GM18909 (cell line): ENCODE measurements around the gene ENTPD6.
A peak's percentile ranks its signal among the peaks of the same experiment; 100 is the strongest.

Experiments
- ATAC-seq: cut with Tn5 transposase; IDR thresholded peaks from one replicate; pipeline ENCODE4 v1.9.1; 2021; ENCODE audit warnings: mild to moderate bottlenecking; ENCODE audit not compliant: unreplicated experiment, poor library complexity

Gene ENTPD6

DNA sequence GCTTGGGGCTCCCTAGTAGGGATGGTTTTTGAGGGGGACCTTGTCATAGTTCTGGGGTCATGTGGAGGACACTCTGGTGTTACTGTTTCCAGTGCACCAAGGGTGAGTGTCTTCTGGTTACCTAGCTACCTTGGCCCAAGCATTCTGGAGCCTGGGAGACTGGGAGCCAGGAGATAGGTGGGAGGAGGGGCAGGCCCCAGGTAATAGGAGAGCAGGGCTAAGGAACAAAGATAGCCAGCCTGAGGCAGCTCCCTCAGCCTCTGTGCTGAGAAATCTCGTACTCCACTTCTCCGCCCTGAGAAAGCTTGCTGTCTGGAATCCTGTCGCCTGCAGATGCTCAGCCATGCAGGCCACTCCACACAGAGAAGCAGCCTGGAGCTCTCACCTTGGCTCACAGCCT lies 8.3 kb upstream of the ENTPD6 start:
- no peak for ATAC-seq

GRCh38 chr20:25187635-25188034 lies 7.9 kb upstream of the ENTPD6 start:
- ATAC-seq: no peak

DNA sequence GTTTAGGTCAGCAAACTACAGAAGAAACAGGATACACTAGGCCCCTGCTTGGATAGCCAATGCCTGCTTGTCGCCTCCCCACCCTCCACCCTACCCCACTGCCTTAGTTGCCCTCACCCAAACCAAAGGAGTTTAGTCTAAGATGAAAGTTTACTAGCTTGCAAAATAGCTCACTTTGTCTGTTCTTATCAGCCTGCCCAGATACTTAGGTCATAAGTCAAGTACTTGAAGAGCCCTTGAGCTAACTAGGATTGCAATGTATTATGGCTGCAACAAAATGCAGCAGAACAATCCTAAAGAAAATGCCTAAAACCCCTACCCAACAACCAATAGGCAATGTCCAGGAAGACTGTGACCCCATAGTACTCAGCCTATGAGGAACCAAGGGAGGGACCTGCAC lies 7.3 kb upstream of the ENTPD6 start:
- no peak for ATAC-seq

DNA sequence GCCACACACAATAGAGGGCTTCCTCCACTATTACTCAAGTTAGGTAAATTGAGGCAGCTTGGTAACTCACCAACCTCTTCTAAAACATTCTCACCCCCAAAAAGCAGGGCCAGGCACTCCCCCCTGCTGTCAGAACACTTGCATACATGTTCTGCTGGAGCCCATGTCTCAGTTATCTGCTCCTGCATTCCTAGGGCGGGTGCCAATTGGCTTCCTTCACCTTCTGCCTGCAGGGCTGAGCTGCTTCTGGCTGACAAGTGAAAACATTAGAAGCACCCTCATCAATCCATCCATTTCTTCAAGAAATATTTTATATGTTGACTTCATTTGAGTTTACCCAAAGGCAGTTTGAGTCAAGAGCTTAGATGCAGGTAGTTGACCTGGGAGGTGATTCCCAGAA lies 4.5 kb upstream of the ENTPD6 start:
- no peak for ATAC-seq

GRCh38 chr20:25191689-25192088 lies 3.8 kb upstream of the ENTPD6 start:
- ATAC-seq: no peak

- no peak for ATAC-seq
These were observed 1.7 kb upstream of the ENTPD6 start for GRCh38 chr20:25193843-25194242.

GRCh38 chr20:25194333-25194972 lies 1.1 kb upstream of the ENTPD6 start:
- no peak for ATAC-seq

DNA sequence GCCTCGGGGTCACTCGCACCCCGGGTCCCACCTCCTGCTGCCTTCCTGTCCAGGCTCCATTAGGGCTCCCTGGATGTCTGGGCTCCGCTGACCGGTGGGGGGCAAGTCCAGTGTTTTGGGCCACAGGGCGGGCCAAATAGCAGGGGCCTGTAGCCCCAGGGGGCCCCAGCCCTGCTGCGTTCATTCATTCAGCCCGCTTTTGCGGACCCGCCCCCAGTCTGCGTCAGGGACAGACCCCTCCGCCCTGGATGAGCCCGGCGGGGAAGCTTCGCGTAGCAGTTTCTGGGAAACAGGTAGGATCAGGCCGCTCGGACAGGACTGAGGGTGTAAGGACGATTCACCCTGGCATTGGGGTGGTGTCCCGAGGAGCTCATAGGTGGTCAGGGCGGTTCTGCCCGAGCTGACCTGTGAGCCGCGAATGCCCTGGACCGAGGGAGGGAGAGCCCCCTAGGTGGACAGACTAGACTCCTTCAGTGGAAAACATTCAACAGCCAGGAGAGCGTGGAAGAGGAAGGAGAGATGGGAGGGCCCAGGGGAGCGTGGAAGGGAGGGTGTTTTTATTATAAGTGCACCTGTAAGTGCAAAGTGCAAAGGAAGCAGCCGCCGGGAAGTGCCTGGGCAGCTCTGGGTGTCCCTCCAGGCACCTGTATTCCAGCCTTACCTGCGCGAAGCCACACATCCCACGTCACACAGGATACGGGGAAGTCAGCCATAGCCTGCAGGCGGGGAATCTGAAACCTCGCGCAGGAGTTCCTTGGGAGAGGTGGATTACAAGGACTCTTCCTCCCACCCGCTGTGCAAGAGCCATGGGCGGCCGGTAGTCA lies 662 bp downstream of the ENTPD6 start:
- peak; percentile 2 for ATAC-seq

DNA sequence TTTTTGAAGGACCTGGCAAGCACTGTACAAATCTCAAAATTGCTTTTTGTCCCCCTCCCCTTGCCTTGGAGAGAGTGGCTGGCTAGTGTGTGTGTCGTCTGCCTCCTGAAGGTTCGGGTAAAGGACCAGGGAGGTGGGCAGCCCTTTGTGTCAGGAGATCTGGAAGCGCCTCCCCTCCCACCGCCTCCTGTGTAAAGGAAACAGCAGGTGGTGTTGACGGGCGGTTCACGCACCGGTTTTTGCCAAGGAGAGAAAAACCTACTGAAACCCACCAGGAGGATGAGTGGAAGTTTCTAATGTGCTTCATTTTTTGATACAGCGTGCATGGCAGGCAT lies 1.2 kb downstream of the ENTPD6 start:
- ATAC-seq: no peak

DNA sequence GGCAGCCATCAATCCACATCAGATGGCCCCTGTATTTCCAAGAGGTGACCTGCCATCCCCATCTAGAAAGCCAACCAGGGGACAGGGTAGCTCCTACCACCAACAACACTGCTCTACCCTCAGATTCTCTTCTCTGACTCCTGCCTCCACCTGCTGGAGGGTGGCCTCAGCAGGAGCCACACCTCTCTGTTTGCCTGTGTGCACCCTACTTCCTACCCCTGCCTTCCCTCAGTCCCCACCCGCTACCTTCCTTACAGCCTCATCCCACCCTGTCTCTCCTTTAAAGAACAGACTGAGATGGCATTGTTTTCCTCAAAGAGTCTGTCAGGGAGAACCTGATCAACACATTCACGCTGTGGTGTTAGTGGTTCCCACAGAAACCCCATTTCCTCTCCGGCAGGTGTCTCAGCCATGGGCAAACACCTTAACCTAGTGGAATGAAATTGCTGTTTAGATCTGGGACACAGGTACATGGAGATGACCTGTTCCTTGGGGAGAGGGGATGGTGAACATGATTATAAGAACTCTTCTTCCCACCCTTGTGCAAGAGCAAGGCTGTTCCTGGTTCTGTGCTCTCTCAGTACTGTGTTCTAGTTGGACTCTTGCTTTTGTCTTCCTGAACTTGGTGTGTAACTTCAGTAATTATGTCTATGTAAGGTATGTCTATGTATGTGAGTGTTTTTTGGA lies 1.8 kb downstream of the ENTPD6 start:
- ATAC-seq: no peak

GRCh38 chr20:25197870-25198190 lies 2.3 kb downstream of the ENTPD6 start:
- ATAC-seq: no peak

- ATAC-seq: no peak
These were observed 3.3 kb downstream of the ENTPD6 start for GRCh38 chr20:25198663-25199383.

GRCh38 chr20:25199473-25200260 lies 4.2 kb downstream of the ENTPD6 start:
- no peak for ATAC-seq

GRCh38 chr20:25203089-25203488 lies 7.6 kb downstream of the ENTPD6 start:
- no peak for ATAC-seq

DNA sequence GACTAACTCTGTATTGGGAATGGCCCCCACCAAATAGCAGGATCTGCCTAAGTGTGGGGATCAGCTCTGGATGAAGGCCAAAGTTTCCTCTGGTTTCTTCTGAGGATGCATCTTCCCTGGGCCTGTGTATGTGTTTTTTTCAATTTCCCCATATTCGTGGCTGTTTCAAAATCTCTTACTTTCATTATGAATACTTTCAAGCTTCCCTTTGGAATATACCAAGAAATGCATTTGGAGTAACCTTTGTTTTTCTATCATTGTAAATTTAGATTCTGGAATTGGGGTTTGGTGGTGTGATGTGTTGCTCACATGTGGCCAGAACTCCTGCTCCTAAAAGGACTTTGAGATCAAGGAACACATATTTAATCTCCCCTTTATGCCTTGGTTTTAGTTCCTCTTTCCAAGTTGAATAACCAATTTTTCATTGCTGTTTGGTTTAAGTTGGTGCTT lies 8.4 kb downstream of the ENTPD6 start:
- no peak for ATAC-seq

GRCh38 chr20:25204550-25205276 lies 9.2 kb downstream of the ENTPD6 start:
- ATAC-seq: no peak

- no peak for ATAC-seq
These were observed 10.0 kb downstream of the ENTPD6 start for GRCh38 chr20:25205277-25206062.

DNA sequence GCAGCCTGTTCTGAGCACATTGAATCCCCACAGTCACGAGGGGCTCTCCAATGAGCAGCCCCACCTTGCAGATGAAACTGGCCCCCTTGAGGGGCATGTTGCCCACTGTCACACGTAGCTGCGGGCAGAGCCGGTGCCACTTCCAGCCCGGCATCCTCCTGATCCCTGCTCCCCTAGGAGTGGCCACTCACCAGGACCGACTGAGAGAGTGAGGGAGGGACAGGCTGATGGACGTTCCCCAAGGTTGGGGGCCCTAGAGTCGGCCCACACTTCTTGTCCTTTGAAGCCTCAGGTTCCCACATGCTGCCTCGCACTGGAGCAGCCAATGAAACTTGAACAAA lies 10.5 kb downstream of the ENTPD6 start:
- no peak for ATAC-seq

DNA sequence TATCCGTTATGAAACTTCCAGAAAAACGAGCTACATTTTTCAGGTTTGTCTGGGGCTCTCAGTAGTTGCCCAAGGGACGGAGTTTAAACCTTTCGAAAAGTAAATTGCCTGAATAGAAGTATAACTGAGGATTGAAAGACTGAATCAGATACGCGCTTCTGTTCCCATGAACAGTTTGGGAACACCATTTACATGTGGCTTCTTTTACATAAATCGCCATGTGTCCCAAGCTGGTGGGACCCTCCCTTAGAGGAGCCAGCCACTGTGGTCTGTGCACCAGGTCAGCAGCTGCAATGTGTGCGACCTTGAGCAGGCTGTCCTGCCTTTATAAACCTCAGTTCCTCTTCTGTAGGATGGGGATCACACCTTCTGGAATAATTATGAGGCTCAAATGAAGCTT lies 11.0 kb downstream of the ENTPD6 start:
- no peak for ATAC-seq
